CD4-positive, alpha-beta T cell treated with Interleukin-4 for 1 hour (primary cell): ENCODE results near the gene FANCI.
A peak's percentile ranks its signal among the peaks of the same experiment; 100 is the strongest.
"Not testable (repeated sequence)": the region's sequence is repeated elsewhere in the genome, so short reads cannot be mapped to it uniquely, and the experiment has no call there.

Experiments
- DNase-seq, 2 donors: peaks; one replicate each; pipeline ENCODE4 v3.0.0-alpha.2; 2020 to 2022

Gene FANCI

DNA sequence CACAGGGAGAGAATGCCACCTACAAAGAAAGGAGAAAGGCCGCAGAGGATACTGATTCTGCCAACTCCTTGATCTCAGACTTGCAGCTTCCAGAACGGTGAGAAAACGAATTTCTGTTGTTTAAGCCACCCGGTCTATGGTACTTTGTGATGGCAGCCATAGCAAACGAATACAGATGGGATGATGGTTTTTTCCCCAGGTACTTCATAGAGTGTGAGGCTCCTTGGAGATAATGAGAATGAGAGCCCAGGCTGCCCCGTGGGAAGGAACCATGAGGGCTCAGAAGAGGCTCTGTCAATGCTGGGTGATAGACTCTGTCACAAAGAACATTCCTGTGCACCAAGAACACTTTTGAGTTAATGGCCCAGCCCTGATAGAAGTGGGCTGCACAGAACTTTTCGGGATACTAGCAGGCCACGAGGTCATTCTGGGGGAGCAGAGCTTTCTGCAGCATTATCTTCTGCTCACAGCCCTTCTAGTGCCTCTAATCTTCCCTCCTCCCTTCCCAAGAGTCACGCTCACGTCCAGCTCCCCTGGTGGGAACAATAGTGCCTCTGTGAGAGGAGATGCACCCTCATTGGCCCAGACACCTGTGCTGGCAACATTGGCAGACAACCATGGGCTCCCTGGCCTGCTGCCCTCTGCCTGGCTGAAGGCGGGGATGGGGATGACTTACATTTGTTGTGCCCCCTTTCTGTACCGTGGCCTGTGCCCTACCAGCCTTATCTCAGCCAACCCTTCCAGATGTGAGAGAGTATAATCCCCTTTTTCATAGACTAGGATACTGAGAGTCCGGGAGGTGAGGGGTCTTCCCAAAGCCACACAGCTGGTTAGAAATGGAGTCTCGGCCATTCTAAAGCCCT is 17.2 kb upstream of the FANCI start:
- no peak for DNase-seq

DNA sequence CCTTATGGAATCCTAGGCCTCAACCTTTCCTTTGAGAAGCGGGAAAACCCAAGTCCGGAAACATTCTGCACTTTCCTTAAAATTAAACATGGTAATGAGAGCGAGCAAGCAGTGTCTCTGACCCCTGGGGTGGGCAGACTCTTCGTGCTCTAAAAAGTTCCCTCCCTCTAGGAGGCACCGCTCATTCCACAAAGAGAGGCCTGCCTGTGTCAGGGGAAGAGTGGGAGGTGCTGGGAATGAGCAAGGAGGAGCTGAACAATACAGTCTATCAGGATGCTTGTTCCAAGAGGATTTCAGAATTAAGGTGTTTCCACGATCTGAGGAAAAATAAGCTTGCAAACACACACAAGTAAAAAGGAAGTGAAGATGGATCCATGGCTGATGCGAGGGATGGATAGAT is 16.4 kb upstream of the FANCI start:
- no peak for DNase-seq

DNA sequence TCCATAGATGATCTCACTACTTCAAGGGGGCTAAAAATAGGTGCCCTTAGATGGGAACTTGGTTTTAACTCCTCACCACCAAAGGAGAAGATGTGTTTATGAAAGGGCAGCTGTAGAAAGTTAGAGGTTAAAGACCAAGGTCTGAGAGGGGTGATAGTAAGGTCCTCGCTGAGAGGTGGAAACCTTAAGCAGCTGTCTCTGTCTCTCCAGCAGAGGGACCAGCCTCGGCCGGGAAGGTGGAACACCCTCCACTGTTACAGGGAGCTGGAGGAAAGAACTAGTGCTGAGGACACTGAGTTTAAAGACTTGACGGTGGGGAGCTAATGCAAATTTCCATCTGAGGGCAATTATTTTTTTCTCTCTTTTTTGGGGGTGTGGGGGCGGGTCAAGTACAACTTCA is 13.5 kb upstream of the FANCI start:
- no peak for DNase-seq

DNA sequence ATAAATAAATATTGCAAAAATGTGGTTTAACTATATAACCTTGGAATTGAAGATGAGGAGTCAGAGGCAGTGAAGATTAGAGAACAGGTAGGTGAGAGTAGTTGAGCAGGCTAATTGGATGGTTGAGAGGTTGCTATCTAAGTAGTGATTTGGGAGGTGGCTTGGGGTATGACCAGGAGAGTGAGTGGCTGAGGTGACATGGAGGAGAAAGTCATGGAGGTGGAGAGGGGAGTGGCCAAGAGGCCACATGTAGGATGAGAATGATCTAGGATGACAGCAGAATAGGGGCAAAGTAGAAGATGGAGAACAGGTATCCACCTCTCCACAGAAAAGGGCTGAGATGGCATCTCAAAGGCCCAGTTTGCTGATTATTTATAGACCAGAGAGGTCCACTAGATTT is 11.9 kb upstream of the FANCI start:
- no peak for DNase-seq

DNA sequence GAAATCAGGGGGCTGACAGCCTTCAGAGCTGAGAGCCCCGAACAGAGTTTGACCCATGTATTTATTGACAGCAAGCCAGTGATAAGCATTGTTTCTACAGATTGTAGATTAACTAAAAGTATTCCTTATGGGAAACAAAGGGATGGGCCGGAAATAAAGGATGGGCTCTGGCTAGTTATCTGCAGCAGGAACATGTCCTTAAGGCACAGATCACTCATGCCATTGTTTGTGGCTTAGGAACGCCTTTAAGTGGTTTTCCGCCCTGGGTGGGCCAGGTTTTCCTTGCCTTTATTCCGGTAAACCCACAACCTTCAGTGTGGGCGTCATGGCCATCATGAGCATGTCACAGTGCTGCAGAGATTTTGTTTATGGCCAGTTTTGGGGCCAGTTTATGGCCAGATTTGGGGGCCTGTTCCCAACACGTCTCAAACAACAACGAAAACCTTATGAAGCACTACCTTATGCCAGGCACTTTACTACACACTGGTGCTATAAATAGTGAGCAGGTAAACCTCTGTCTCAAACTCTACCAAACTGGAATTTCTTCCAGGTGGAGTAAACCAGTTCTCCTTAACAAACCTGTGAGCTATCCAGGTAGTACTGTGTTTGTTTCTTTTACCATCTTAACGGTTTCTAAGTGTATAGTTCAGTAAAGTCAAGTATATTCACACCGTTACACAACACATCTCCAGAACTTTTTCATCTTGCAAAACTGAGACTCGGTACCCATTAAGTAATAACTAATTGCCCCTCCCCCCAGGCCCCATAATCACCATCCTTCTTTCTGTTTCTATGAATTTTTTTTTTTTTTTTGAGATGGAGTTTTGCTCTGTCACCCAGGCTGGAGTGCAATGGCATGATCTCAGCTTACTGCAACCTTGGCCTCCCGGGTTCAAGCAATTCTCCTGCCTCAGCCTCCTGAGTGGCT is 3.6 kb upstream of the FANCI start:
- not testable (repeated sequence) for DNase-seq

DNA sequence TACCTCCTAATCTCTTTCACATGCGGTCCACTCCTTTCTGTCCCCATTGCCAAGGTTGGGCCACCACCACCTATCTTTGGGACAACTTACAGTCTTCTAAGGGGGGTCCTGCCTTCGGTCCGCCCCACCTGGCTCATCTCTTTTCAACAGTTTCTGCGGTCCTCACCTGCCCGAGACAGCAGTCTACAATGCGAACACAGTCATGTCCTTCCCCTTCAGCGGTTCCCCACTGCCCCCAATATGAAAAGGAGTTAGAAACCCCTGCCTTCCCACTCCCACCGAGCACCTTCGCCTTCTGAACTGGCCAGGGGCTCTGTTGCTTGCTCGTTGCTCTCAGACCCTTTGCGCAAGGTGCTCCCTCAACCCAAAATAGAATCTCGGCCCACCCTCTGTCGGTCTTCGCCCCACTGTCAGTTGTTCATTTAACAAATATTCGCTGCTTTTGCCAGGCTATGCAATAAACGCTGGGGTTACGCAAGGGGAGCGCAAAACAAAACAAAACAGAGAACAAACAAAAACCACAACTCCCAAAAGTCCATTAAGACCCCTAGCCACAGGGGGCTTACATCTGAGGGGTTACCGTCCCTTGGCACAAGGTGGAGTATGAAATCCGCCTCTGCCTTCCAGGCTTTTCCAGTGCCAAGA is 611 bp upstream of the FANCI start:
- DNase-seq, result no peak

DNA sequence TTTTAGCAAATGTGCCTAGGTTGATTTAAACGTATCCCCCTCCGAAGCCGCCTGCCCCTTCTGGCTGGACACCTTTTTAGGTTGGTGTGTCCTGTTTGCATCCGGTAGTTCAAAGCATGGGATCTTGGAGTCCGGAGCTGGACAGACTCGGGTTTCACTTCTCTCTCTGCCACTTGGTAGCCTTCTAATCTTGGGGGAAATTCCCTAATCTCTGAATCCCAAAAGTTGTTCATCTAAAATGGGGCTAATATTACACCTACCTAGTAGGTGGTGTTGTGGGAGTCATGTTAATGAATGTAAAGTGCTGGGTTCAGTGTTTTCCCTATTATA is 760 bp downstream of the FANCI start:
- peak in 1 of 2 donors; percentile 14 for DNase-seq

DNA sequence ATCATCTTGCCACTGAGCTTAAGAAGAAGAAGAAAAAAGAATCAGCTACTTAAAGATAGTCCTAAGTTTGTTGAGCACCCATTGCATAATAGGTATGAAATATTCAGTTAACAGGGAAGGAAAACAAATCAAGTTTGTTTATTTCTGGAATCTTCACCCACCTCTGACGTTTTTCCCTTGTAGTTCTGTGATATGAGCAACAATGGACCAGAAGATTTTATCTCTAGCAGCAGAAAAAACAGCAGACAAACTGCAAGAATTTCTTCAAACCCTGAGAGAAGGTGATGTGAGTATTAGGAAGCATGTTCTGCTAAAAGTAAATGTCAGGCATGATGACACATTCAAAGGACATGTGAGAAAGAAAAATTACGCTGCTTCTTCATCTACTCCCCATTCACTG is 3.7 kb downstream of the FANCI start:
- DNase-seq, result no peak

DNA sequence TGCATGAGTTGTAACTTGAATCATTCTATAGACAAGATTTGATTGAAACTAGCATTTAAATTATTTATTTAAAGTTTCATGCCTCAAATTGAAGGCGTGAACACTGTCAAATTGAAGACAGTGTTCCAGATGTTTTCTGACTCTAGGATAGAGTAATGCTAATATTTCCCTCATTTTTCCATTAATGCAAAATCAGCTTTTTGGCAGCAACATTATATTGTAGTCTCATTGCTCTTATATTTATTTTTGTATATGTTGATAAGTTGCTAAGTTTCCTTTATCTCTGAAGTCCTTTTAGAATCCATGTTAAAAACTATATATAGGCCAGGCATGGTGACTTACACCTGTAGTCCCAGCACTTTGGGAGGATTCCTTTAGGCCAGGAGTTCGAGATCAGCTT is 4.8 kb downstream of the FANCI start:
- no peak for DNase-seq

DNA sequence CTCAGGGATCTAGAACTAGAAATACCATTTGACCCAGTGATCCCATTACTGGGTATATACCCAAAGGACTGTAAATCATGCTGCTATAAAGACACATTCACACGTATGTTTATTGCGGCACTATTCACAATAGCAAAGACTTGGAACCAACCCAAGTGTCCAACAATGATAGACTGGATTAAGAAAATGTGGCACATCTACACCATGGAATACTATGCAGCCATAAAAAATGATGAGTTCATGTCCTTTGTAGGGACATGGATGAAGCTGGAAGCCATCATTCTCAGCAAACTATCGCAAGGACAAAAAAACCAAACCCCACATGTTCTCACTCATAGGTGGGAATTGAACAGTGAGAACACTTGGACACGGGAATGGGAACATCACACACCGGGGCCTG is 6.4 kb downstream of the FANCI start:
- DNase-seq, result not testable (repeated sequence)

DNA sequence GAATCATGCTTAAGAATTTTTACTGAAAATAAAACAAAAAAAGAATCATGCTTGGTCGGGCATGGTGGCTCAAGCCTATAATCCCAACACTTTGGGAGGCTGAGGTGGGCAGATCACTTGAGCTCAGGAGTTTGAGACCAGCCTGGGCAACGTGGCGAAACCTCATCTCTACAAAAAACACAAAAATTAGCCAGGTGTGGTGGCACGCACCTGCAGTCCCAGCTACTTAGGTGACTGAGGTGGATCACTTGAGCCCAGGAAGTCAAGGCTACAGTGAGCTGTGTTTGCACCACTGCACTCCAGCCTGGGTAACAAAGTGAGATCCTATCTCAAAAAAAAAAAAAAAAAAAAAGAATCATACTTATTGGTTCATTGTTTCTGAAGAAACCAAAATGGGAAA is 33.5 kb downstream of the FANCI start:
- DNase-seq, result not testable (repeated sequence)

DNA sequence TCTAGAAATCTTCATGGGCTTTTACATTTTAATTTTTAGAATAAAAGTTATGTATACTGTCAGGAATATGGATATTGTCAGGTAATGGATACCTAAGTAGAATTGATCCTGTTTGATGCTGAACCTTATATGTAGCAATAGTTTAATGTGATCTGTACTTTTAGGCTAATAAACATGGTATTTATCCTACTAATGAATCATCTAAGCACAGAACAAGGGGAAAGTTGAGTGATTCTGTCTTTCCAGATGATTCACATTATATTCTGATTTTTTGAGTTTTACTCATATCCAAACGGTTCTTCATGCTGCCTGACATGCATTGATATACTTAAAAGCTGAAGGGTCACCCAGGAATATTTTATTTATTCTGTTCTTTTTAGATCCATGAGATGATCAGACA is 34.5 kb downstream of the FANCI start:
- no peak for DNase-seq

DNA sequence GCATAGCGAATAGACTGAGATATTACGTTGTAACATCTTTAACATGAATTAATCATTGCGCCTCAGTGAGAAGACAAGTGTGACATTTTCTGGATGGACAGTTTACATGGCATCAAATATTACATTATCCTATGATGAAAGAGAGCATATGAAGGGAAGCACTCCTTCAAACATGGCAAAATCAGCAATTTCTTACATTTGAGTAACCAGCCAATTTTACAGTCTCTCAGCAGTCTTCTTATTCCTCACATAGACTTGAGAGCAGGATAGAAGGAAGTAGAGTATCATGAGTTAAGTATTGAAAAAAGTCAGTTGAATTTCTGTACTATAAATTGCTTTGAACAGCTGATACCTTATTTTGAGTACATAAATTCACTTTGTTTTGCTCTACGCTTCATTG is 38.9 kb downstream of the FANCI start:
- DNase-seq, result no peak

DNA sequence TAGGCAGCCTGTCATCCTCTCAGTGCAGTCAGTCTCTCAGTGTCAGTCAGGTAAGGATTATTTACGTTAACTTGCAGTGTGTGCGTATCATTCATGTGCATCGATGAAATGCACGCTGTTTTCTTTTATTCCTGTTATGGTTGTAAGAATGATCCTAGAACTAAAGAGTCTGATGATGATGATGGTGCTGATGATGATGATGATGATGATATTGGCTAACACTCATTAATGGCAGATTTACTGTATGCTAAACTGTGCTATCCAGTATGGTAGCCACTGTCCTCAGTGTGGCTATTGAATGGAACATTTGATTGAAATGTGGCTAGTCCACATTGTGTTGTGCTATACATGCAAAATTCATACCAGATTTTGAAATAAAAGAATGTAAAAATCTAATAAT is 39.4 kb downstream of the FANCI start:
- DNase-seq, result no peak

DNA sequence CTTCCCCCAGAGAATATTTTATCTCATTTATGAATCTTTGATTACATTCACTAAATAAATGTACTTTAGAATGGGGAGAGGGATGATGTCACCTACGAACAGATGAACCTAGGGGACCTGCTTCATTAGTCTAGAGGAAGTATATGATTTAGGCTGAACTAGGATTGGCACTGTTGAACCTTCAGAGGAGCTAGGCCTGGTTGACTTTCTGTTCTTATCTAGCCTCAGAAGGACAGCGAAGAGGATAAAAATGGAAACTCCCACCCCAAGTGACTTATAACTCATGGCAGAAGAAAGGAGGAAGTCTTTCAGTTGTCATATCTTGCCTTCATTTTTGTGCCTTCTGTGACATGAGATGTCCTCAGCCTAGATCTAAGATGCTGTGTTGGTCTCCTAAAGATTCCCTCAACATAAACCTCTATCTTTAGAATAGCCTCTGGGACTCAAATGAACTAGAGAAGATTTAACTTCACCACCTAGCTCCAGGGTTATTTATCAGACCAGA is 48.2 kb downstream of the FANCI start:
- DNase-seq, result no peak

DNA sequence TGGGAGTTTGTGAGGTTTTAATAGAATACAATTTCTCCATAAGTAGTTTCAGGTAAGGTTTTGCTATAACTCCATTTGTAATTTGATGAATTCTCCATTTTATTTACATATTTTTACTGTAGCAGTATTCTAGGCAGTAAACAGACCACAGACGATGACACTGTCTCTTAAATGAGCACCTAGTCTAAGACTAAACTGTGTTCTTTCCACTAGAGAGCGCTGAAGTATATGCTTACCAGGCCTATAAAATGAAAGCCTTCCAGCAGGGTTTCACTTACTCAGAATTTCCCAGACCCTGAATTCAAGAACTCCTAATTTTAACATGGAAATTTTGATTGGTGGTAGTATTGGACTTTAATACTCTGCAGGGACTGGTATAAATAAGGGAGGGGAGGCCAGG is 49.2 kb downstream of the FANCI start:
- DNase-seq, result no peak

DNA sequence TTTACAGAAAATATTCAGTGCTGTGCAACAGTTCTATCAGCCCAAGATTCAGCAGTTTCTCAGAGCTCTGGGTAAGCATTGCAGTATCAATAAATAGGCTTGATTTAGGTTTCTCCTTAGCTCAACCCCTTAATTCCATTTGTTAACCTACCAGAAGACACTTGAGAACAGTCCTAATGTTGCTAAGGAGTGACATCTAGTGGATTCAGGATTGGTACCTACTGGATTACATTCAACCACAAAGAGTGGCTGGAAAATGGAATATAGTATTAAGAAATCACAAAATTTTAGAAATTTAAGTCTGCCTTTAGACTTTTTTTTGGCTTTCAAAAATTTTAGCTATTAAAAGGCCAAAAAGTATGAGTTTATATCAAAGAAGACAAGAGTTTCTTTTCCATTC is 56.1 kb downstream of the FANCI start:
- DNase-seq, result no peak

DNA sequence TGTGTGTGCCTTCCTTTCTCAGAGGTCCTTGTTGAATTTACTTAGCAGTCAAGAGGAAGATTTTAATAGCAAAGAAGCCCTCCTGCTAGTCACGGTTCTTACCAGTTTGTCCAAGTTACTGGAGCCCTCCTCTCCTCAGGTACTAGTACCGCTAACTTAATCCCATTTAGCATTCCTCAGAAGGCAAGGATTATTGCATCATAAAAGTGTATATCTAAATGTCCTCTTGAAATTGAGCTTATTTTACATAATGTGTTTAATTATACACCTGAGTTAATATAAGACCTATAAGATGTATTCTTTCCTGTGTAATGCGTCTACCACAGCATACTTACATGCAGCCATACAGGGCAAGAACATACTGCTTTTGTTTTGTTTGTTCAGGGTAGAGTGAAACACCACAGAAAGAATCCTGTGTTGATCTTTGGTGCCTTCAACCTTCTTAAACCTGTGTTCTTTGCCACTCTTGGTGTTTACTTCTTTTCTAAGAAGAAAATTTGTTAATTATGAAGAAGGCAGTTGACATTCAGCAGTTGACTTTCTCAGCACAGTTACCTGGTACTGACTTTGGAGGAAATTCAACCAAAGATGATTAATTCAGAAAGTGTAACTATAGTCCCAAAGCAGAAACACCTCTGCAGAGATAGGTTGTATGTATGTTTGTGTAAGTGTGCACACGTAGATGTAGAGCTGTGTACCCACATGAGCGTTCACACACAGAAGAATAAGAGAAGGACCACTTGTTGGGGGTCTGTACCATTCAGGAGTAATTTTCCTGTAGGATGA is 57.7 kb downstream of the FANCI start:
- no peak for DNase-seq

DNA sequence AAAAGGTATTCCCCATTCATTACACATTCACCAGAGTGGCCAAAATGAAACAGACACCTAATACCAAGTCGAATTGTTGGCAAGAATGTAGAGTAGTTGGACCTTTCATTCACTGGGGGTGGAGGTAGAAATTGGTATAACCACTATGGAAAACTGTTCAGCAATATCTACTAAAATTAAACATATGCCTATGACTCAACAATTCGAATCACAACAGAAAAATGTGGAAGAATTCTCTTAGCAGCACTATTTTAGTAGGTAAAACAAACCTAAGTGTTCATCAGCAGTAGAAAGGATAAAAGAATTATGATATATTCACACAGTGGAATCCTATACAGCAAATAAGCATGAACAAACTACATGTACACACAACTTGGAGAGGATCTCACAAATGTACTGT is 60.2 kb downstream of the FANCI start:
- DNase-seq, result no peak

DNA sequence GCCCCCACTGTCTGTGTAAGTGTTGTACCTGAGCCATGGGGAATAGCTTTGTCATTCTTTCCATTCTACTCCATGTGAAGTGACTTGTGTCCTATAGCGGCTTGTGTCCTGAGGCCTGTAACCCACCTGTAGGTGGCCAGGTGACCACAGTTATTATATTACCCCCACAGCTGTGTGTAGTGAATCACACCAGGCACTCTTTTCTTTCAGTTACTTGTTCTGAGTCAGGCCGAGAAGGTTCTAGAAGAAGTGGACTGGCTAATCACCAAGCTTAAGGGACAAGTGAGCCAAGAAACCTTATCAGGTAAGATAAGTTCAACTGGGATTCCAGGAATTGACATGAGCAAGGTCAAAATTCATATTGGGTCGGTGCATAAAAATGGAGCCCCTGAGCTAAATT is 61.6 kb downstream of the FANCI start:
- DNase-seq, result no peak

DNA sequence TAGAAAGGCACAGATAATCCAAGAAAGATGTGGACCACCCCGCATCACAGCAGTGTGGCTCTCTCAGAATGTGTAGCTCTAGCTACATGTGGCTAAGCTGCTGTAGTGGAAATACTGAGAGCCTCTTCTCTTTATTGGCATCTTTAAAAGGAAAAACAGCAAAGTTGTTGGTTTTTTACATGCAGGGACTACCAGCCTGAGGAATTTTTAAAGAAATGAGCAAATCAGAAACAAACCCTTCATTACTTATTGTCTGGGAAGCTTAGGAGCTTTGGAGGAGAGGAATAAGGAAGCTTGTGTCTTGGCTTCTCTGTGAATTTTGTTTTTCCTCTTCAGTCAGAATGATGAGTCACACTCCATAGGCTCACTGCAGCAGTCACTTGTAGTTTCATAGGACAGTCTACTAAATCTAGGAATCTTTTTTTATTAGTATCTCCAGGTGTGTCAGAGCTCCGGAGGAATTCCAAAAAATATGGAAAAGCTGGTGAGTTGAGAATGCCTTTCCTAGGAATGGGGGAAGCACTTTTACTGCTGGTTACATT is 63.3 kb downstream of the FANCI start:
- no peak for DNase-seq

DNA sequence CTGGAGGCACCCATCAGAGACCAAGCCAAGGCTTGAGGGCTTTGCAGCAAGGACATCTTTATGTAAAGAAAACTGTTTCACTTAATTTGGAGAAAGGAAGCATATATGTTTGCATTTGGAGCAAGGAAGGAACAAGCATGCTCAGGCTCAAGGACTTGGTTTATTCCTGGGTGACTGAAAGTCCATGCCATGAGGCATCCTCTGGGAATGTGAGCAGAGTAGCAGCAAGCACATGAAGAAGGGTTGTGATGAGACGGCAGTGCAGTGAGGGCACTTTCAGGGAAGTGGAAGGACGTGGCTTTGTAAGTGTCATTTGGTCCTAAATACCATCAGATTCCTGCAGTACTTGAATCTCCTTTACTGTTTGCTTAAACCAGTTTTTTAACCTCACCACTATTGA is 64.0 kb downstream of the FANCI start:
- DNase-seq, result no peak
